Measurements from ENCODE around the gene TBC1D21. TPM values are rescaled to one million over a fixed set of nuclear protein-coding genes. Genes with fewer than 3 reads are reported as not detected.
A peak's percentile ranks its signal among the peaks of the same experiment; 100 is the strongest.

The TBC1D21 gene
- total RNA-seq, 1 donor from 2014 or later = not detected

- Mint-ChIP-seq H3K9me3 (no peaks in the 10 kb centered on the region), H3K36me3 (ENCODE audit: low read depth) (no peaks in the 10 kb centered on the region), H3K4me1 (ENCODE audit: low read depth) (no peaks in the 10 kb centered on the region), H3K27ac (no peak overlapping the region), H3K4me3 (no peak overlapping the region), H3K27me3 (ENCODE audit: insufficient read depth) (peaks cover 8% of the 10 kb centered on the region)
- no peak for DNase-seq (ENCODE audit: low spot score)
- intact Hi-C loops (cut with micrococcal nuclease) = no loop called here
Observed at GRCh38 chr15:73845907-73846306, 27.5 kb upstream of the TBC1D21 start.

- Mint-ChIP-seq H3K36me3 (ENCODE audit: low read depth) (no peaks in the 10 kb centered on the region), H3K27ac (no peak overlapping the region), H3K4me1 (ENCODE audit: low read depth) (no peaks in the 10 kb centered on the region), H3K27me3 (ENCODE audit: insufficient read depth) (peaks cover 6% of the 10 kb centered on the region), H3K9me3 (no peaks in the 10 kb centered on the region), H3K4me3 (no peak overlapping the region)
- intact Hi-C loops (cut with micrococcal nuclease) = no loop called here
- DNase-seq (ENCODE audit: low spot score) = no peak
Observed at GRCh38 chr15:73849641-73850040, 23.7 kb upstream of the TBC1D21 start.

GRCh38 chr15:73850228-73850627 lies 23.1 kb upstream of the TBC1D21 start:
- Mint-ChIP-seq H3K4me3 (no peak overlapping the region), H3K9me3 (no peaks in the 10 kb centered on the region), H3K27ac (no peak overlapping the region), H3K27me3 (ENCODE audit: insufficient read depth) (peaks cover 6% of the 10 kb centered on the region), H3K4me1 (ENCODE audit: low read depth) (no peaks in the 10 kb centered on the region), H3K36me3 (ENCODE audit: low read depth) (no peaks in the 10 kb centered on the region)
- no peak for DNase-seq (ENCODE audit: low spot score)
- intact Hi-C loops (cut with micrococcal nuclease) = no loop called here

- Mint-ChIP-seq H3K36me3 (ENCODE audit: low read depth) (no peaks in the 10 kb centered on the region), H3K27me3 (ENCODE audit: insufficient read depth) (peaks cover 11% of the 10 kb centered on the region), H3K4me1 (ENCODE audit: low read depth) (no peaks in the 10 kb centered on the region), H3K9me3 (no peaks in the 10 kb centered on the region), H3K27ac (no peak overlapping the region), H3K4me3 (no peak overlapping the region)
- intact Hi-C loops (cut with micrococcal nuclease) = no loop called here
- DNase-seq (ENCODE audit: low spot score) = peak; percentile 20
Observed at GRCh38 chr15:73851689-73852088, 21.7 kb upstream of the TBC1D21 start.

- Mint-ChIP-seq H3K4me3 (no peak overlapping the region), H3K9me3 (no peaks in the 10 kb centered on the region), H3K27me3 (ENCODE audit: insufficient read depth) (peaks cover 11% of the 10 kb centered on the region), H3K27ac (no peak overlapping the region), H3K4me1 (ENCODE audit: low read depth) (no peaks in the 10 kb centered on the region), H3K36me3 (ENCODE audit: low read depth) (no peaks in the 10 kb centered on the region)
- no peak for DNase-seq (ENCODE audit: low spot score)
- intact Hi-C loops (cut with micrococcal nuclease) = no loop called here
Observed at GRCh38 chr15:73852507-73852906, 20.9 kb upstream of the TBC1D21 start.

GRCh38 chr15:73854265-73854664 lies 19.1 kb upstream of the TBC1D21 start:
- H3K4me1 Mint-ChIP-seq (ENCODE audit: low read depth) = no peaks in the 10 kb centered on the region
- no peaks in the 10 kb centered on the region for H3K9me3 Mint-ChIP-seq
- H3K4me3 Mint-ChIP-seq = no peak overlapping the region
- H3K36me3 Mint-ChIP-seq (ENCODE audit: low read depth) = no peaks in the 10 kb centered on the region
- intact Hi-C loops (cut with micrococcal nuclease) = no loop called here
- no peak overlapping the region for H3K27ac Mint-ChIP-seq
- no peak for DNase-seq (ENCODE audit: low spot score)
- H3K27me3 Mint-ChIP-seq (ENCODE audit: insufficient read depth) = peaks cover 11% of the 10 kb centered on the region

- H3K4me1 Mint-ChIP-seq (ENCODE audit: low read depth) = no peaks in the 10 kb centered on the region
- intact Hi-C loops (cut with micrococcal nuclease) = no loop called here
- H3K4me3 Mint-ChIP-seq = no peak overlapping the region
- no peak overlapping the region for H3K27ac Mint-ChIP-seq
- no peak for DNase-seq (ENCODE audit: low spot score)
- H3K9me3 Mint-ChIP-seq = no peaks in the 10 kb centered on the region
- H3K27me3 Mint-ChIP-seq (ENCODE audit: insufficient read depth) = peaks cover 10% of the 10 kb centered on the region
- H3K36me3 Mint-ChIP-seq (ENCODE audit: low read depth) = no peaks in the 10 kb centered on the region
Observed at GRCh38 chr15:73856458-73857192, 16.7 kb upstream of the TBC1D21 start.

- H3K4me3 Mint-ChIP-seq = no peak overlapping the region
- no peak for DNase-seq (ENCODE audit: low spot score)
- intact Hi-C loops (cut with micrococcal nuclease) = no loop called here
- H3K4me1 Mint-ChIP-seq (ENCODE audit: low read depth) = no peaks in the 10 kb centered on the region
- no peak overlapping the region for H3K27ac Mint-ChIP-seq
- H3K36me3 Mint-ChIP-seq (ENCODE audit: low read depth) = no peaks in the 10 kb centered on the region
- no peaks in the 10 kb centered on the region for H3K9me3 Mint-ChIP-seq
- peaks cover 14% of the 10 kb centered on the region for H3K27me3 Mint-ChIP-seq (ENCODE audit: insufficient read depth)
Observed at GRCh38 chr15:73857193-73857920, 16.0 kb upstream of the TBC1D21 start.

- no peak overlapping the region for H3K27ac Mint-ChIP-seq
- H3K4me3 Mint-ChIP-seq = no peak overlapping the region
- intact Hi-C loops (cut with micrococcal nuclease) = no loop called here
- H3K36me3 Mint-ChIP-seq (ENCODE audit: low read depth) = no peaks in the 10 kb centered on the region
- H3K9me3 Mint-ChIP-seq = no peaks in the 10 kb centered on the region
- H3K27me3 Mint-ChIP-seq (ENCODE audit: insufficient read depth) = peaks cover 21% of the 10 kb centered on the region
- DNase-seq (ENCODE audit: low spot score) = no peak
- no peaks in the 10 kb centered on the region for H3K4me1 Mint-ChIP-seq (ENCODE audit: low read depth)
Observed at GRCh38 chr15:73858062-73858461, 15.3 kb upstream of the TBC1D21 start.

- DNase-seq (ENCODE audit: low spot score) = no peak
- intact Hi-C loops (cut with micrococcal nuclease) = no loop called here
- no peak overlapping the region for H3K4me3 Mint-ChIP-seq
- H3K27me3 Mint-ChIP-seq (ENCODE audit: insufficient read depth) = peaks cover 35% of the 10 kb centered on the region
- H3K9me3 Mint-ChIP-seq = no peaks in the 10 kb centered on the region
- no peaks in the 10 kb centered on the region for H3K36me3 Mint-ChIP-seq (ENCODE audit: low read depth)
- no peak overlapping the region for H3K27ac Mint-ChIP-seq
- no peaks in the 10 kb centered on the region for H3K4me1 Mint-ChIP-seq (ENCODE audit: low read depth)
Observed at GRCh38 chr15:73862276-73862675, 11.1 kb upstream of the TBC1D21 start.

- DNase-seq (ENCODE audit: low spot score) = no peak
- H3K36me3 Mint-ChIP-seq (ENCODE audit: low read depth) = no peaks in the 10 kb centered on the region
- H3K27me3 Mint-ChIP-seq (ENCODE audit: insufficient read depth) = peaks cover 38% of the 10 kb centered on the region
- no peaks in the 10 kb centered on the region for H3K4me1 Mint-ChIP-seq (ENCODE audit: low read depth)
- H3K4me3 Mint-ChIP-seq = no peak overlapping the region
- intact Hi-C loops (cut with micrococcal nuclease) = no loop called here
- no peaks in the 10 kb centered on the region for H3K9me3 Mint-ChIP-seq
- H3K27ac Mint-ChIP-seq = no peak overlapping the region
Observed at GRCh38 chr15:73865379-73865778, 8.0 kb upstream of the TBC1D21 start.

GRCh38 chr15:73865904-73866303 lies 7.5 kb upstream of the TBC1D21 start:
- Mint-ChIP-seq H3K27ac (no peak overlapping the region), H3K4me3 (no peak overlapping the region), H3K4me1 (ENCODE audit: low read depth) (no peaks in the 10 kb centered on the region), H3K27me3 (ENCODE audit: insufficient read depth) (peaks cover 43% of the 10 kb centered on the region), H3K9me3 (no peaks in the 10 kb centered on the region), H3K36me3 (ENCODE audit: low read depth) (no peaks in the 10 kb centered on the region)
- intact Hi-C loops (cut with micrococcal nuclease) = no loop called here
- DNase-seq (ENCODE audit: low spot score) = no peak

GRCh38 chr15:73866481-73866880 lies 6.9 kb upstream of the TBC1D21 start:
- Mint-ChIP-seq H3K4me3 (no peak overlapping the region), H3K36me3 (ENCODE audit: low read depth) (no peaks in the 10 kb centered on the region), H3K9me3 (no peaks in the 10 kb centered on the region), H3K4me1 (ENCODE audit: low read depth) (no peaks in the 10 kb centered on the region), H3K27ac (no peak overlapping the region), H3K27me3 (ENCODE audit: insufficient read depth) (peaks cover 48% of the 10 kb centered on the region)
- intact Hi-C loops (cut with micrococcal nuclease) = no loop called here
- no peak for DNase-seq (ENCODE audit: low spot score)

All from activated T-helper 1 cell treated with anti-CD3 and anti-CD28 coated beads, Interleukin-12 subunit alpha, Interleukin-12 subunit beta, Interleukin-2, Interleukin-4 antibody, amounts not matched to agents 30 ng/mL and 10 ng/mL and 1 ng/mL, durations not matched to agents 14 hours and 24 hours and 36 hours (primary cell).